VCaP (cell line): ENCODE data around the gene SUFU.

Experiments used
- H3K27ac ChIP-seq: fragments of 450-650 bp; 2 replicates; pipeline ENCODE4 v1.5.1; 2017
- CTCF ChIP-seq: fragments of 450-650 bp; conservative IDR thresholded peaks from 2 replicates; pipeline ENCODE4 v1.5.1; 2017; ENCODE audit warnings: mild to moderate bottlenecking, moderate library complexity

The SUFU gene

GRCh38 chr10:102538811-102539210, 35.0 kb downstream of the SUFU start:
- no peak overlapping the region for H3K27ac ChIP-seq
- no peak for TF ChIP-seq CTCF

GRCh38 chr10:102540023-102540422, 36.3 kb downstream of the SUFU start:
- no peak overlapping the region for H3K27ac ChIP-seq
- peak; percentile 43 for TF ChIP-seq CTCF

- no peak for TF ChIP-seq CTCF
- H3K27ac ChIP-seq: no peak overlapping the region
Measured at GRCh38 chr10:102542800-102543418, 39.1 kb downstream of the SUFU start.

- no peak overlapping the region for H3K27ac ChIP-seq
- TF ChIP-seq CTCF: no peak
Measured at GRCh38 chr10:102545265-102545871, 41.6 kb downstream of the SUFU start.

- TF ChIP-seq CTCF: no peak
- no peak overlapping the region for H3K27ac ChIP-seq
Measured at GRCh38 chr10:102545997-102546396, 42.2 kb downstream of the SUFU start.

- no peak overlapping the region for H3K27ac ChIP-seq
- no peak for TF ChIP-seq CTCF
Measured at GRCh38 chr10:102546606-102547320, 43.0 kb downstream of the SUFU start.

GRCh38 chr10:102549549-102549948, 45.8 kb downstream of the SUFU start:
- no peak overlapping the region for H3K27ac ChIP-seq
- no peak for TF ChIP-seq CTCF
